T-cell (primary cell): Measurements from ENCODE around the gene SLC38A9. TPM values are rescaled to one million over a fixed set of nuclear protein-coding genes. Genes with fewer than 3 reads are reported as not detected.

Experiments used
- ATAC-seq, 4 experiments: fragments of 200-7000 bp in 3 of 4; fragments of 150-1000 bp in 1 of 4; cut with Tn5 transposase; replicated peaks in 1 of 4; 1 replicate in 3 of 4; 2 replicates in 1 of 4; pipeline ENCODE4 v1.10.0; 2021; ENCODE audit warnings: moderate library complexity in 3 of 4, mild to moderate bottlenecking in 2 of 4, moderate number of reproducible peaks in 1 of 4
- CTCF ChIA-PET, 2 donors: fragments of 300-600 bp; sonication (Branson Sonifier 250); formaldehyde crosslinking; loops; one replicate each; lab custom pipeline; 2022; ENCODE audit warnings: antibody characterized with exemption in 2 of 2; lab: Charles Lee
- POLR2A ChIA-PET, 2 donors: fragments of 300-600 bp; sonication (Branson Sonifier 250); formaldehyde crosslinking; loops; one replicate each; lab custom pipeline; 2022; ENCODE audit warnings: antibody characterized with exemption in 2 of 2; lab: Charles Lee
- DNase-seq, 35 experiments: peaks; one replicate each; pipeline versions ENCODE4 v3.0.0 to v3.0.0-alpha.2; 2013 to 2023
- H3K27ac ChIP-seq: one replicate; pipeline ENCODE4 v1.5.1; 2013; ENCODE audit warnings: low read length
- H3K27me3 ChIP-seq, 2 experiments: replicated peaks in 1 of 2; 1 replicate in 1 of 2; 2 replicates in 1 of 2; pipeline versions ENCODE4 v1.6.1 to v1.7.0; 2013; ENCODE audit warnings: low read length in 1 of 2, mixed read lengths in 1 of 2; ENCODE audit not compliant: control insufficient read depth in 2 of 2, insufficient read depth in 2 of 2; ENCODE audit errors: extremely low read depth in 1 of 2
- H3K36me3 ChIP-seq, 2 donors: 1 replicate in 1 of 2; 2 replicates in 1 of 2; pipeline versions ENCODE4 v1.6.1 to v1.7.0; 2013; ENCODE audit warnings: low read length in 1 of 2; ENCODE audit not compliant: control insufficient read depth in 2 of 2, insufficient read depth in 1 of 2; ENCODE audit errors: extremely low read depth in 1 of 2
- H3K4me1 ChIP-seq, 2 experiments: 1 replicate in 1 of 2; 2 replicates in 1 of 2; pipeline versions ENCODE4 v1.6.1 to v1.7.0; 2013; ENCODE audit warnings: low read length in 2 of 2, mixed read lengths in 1 of 2; ENCODE audit not compliant: insufficient read depth in 2 of 2, control insufficient read depth in 1 of 2; ENCODE audit errors: extremely low read depth in 1 of 2
- H3K4me3 ChIP-seq, 2 donors: 1 replicate in 1 of 2; 2 replicates in 1 of 2; pipeline versions ENCODE4 v1.5.1 to v1.7.0; 2013; ENCODE audit warnings: mild to moderate bottlenecking in 2 of 2, low read length in 1 of 2, moderate library complexity in 1 of 2; ENCODE audit not compliant: control insufficient read depth in 1 of 2; ENCODE audit errors: extremely low read depth in 1 of 2
- H3K9me3 ChIP-seq: 2 replicates; pipeline ENCODE4 v1.7.0; 2013
- H3K27ac Mint-ChIP-seq, 2 donors: one replicate each; pipeline ENCODE4 v1.8.0; 2020 to 2021; ENCODE audit warnings: mild to moderate bottlenecking in 2 of 2, mixed read lengths in 2 of 2
- H3K27me3 Mint-ChIP-seq, 2 donors: one replicate each; pipeline ENCODE4 v1.8.0; 2021 to 2022; ENCODE audit warnings: mixed read lengths in 2 of 2
- H3K36me3 Mint-ChIP-seq: one replicate; pipeline ENCODE4 v1.8.0; 2021; ENCODE audit warnings: mixed read lengths
- H3K4me1 Mint-ChIP-seq, 3 donors: one replicate each; pipeline ENCODE4 v1.8.0; 2020 to 2022; ENCODE audit warnings: mixed read lengths in 3 of 3, mild to moderate bottlenecking in 1 of 3
- H3K4me3 Mint-ChIP-seq, 3 donors: one replicate each; pipeline ENCODE4 v1.8.0; 2020 to 2022; ENCODE audit warnings: mild to moderate bottlenecking in 3 of 3, mixed read lengths in 3 of 3, moderate library complexity in 3 of 3
- H3K9me3 Mint-ChIP-seq, 3 donors: one replicate each; pipeline ENCODE4 v1.8.0; 2020 to 2022; ENCODE audit warnings: mixed read lengths in 3 of 3
- WGBS: methylation state at CpG from one replicate; pipeline ENCODE4 v1.1.5; 2013; ENCODE audit warnings: missing lambda C conversion rate; ENCODE audit not compliant: insufficient coverage; 5-methylcytosine and 5-hydroxymethylcytosine counted together
- total RNA-seq, 35 experiments: library from RNA in 6 of 35; stranded (reverse) in 6 of 35; fragments of 120-200 nt in 1 of 35; gene quantifications; one replicate each; pipeline versions ENCODE4 v1.2.1 to v1.2.4 and lab custom pipeline; 2013 to 2026

The SLC38A9 gene
- total RNA-seq, 5 donors from 2014 or later (not counting 1 experiment from before 2014, with no cell fraction given): 19.9 to 25.9 (median 22.2) TPM

GRCh38 chr5:55582256-55582655, 129.9 kb downstream of the SLC38A9 start:
- Mint-ChIP-seq H3K4me1 (peaks cover 12 to 14% (median 13%) of the 10 kb centered on the region in 3 donors), H3K27ac (peak overlapping the region in 1 of 2 donors; percentile 73), H3K9me3 (no peaks in the 10 kb centered on the region), H3K4me3 (peak overlapping the region in 1 of 3 donors; percentile 38), H3K36me3 (no peaks in the 10 kb centered on the region), H3K27me3 (no peaks in the 10 kb centered on the region)
- no peaks in the 10 kb centered on the region for H3K27me3 ChIP-seq
- H3K4me1 ChIP-seq: peaks cover 5 to 6% of the 10 kb centered on the region in 2 experiments
- ChIA-PET CTCF (no interaction called here), POLR2A (no interaction called here)
- H3K4me3 ChIP-seq: no peak overlapping the region
- peak in 1 of 4 experiments; percentile 82 for ATAC-seq
- no CpG with 5 or more reads among the region's 2 CpGs for WGBS
- no peaks in the 10 kb centered on the region for H3K36me3 ChIP-seq
- H3K27ac ChIP-seq: no peak overlapping the region
- no peaks in the 10 kb centered on the region for H3K9me3 ChIP-seq
- peak in 4 of 35 experiments; percentile 6 to 25 (median 14) for DNase-seq

- no CpG with 5 or more reads among the region's 6 CpGs for WGBS
- CTCF ChIA-PET: interaction anchor here in 1 of 2 donors (0.6 kb wide), 1 partner anchor 690 kb away, joined by 3 read pairs; no protein-coding TSS in a partner anchor
- no peaks in the 10 kb centered on the region for H3K27me3 Mint-ChIP-seq
These were observed 132.1 kb downstream of the SLC38A9 start for GRCh38 chr5:55580042-55580441.

DNA sequence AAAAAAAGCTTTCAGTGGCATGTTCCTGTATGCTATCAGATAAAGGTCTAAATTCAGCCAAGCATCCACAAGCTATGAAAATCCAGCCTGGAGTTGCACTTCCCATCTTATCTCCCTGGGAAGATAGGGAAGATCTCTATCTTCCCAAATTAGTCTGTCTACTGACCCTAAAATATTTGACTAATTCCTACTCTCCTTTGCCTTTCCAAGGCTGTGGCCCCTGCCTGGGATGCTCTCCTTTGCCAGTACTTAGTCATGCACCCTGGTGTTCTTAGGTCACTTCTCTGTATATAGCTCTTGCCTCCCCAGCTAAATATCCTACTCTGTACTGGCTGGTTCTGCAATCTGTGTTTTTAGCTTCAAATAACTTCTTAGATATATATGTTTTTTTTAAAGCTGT, 133.4 kb downstream of the SLC38A9 start:
- CTCF ChIA-PET: no interaction called here

More at GRCh38 chr5:55580042-55580441, 132.1 kb downstream of the SLC38A9 start:
- no peak overlapping the region for H3K4me3 ChIP-seq
- no peaks in the 10 kb centered on the region for H3K9me3 Mint-ChIP-seq
- H3K27ac ChIP-seq: no peak overlapping the region
- H3K36me3 ChIP-seq: no peaks in the 10 kb centered on the region
- no peak for DNase-seq
- H3K4me3 Mint-ChIP-seq: no peak overlapping the region
- no peak for ATAC-seq
- H3K27me3 ChIP-seq: peaks cover 0 to 3% of the 10 kb centered on the region in 2 experiments
- POLR2A ChIA-PET: no interaction called here
- H3K36me3 Mint-ChIP-seq: no peaks in the 10 kb centered on the region
- no peaks in the 10 kb centered on the region for H3K9me3 ChIP-seq
- no peak overlapping the region for H3K27ac Mint-ChIP-seq
- H3K4me1 Mint-ChIP-seq: peaks cover 12 to 14% (median 13%) of the 10 kb centered on the region in 3 donors
- peaks cover 5 to 6% of the 10 kb centered on the region in 2 experiments for H3K4me1 ChIP-seq

DNA sequence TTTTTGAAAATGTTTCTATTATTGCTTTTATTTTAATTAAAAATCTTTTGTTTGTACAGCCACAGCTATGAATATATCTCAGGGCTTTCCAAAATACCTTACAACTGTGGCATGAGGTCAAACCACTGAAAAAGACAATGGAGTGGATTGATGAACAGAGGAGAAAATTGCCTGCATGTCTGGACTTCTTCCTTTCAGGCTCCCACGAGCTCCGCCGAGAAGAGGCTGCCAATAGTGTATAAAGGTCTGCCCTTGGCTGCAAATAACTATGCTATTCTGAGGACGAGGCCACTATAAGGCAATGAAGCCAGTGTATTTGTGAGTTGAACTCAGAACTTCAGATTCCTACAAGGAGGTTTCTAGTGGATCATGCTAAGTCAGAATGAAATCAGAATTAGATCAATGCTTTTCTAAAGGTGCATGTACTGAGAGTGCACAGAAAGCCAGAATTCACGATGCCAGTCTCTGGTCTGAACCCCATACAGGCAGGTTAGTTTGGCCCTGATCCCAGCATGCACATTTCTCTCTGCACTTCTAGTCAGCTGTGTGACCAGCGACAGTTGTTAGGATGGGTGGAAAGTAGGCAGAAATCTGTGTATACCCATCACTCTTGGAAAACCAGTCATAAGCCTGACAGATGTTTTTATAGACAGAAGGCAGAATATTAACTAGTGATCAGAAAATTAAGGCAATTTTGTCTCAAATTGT, 134.6 kb downstream of the SLC38A9 start:
- ATAC-seq (no peak), DNase-seq (no peak)
- no peaks in the 10 kb centered on the region for H3K9me3 Mint-ChIP-seq
- Histone ChIP-seq H3K9me3 (no peaks in the 10 kb centered on the region), H3K36me3 (no peaks in the 10 kb centered on the region), H3K4me3 (no peak overlapping the region), H3K27ac (no peak overlapping the region), H3K27me3 (peaks cover 0 to 3% of the 10 kb centered on the region in 2 experiments), H3K4me1 (peaks cover under 1 to 5% of the 10 kb centered on the region in 2 experiments)
- peaks cover 0 to 1% of the 10 kb centered on the region in 2 donors for H3K27me3 Mint-ChIP-seq
- 96% methylated on average over 3 of the region's 6 CpGs for WGBS
- ChIA-PET CTCF (no interaction called here), POLR2A (no interaction called here)
- H3K27ac Mint-ChIP-seq: no peak overlapping the region
- peaks cover 6 to 7% (median 7%) of the 10 kb centered on the region in 3 donors for H3K4me1 Mint-ChIP-seq
- H3K36me3 Mint-ChIP-seq: no peaks in the 10 kb centered on the region
- no peak overlapping the region for H3K4me3 Mint-ChIP-seq

More for the DNA sequence above, 133.4 kb downstream of the SLC38A9 start:
- no peaks in the 10 kb centered on the region for H3K36me3 Mint-ChIP-seq
- Histone ChIP-seq H3K4me3 (no peak overlapping the region), H3K36me3 (no peaks in the 10 kb centered on the region), H3K4me1 (peaks cover 5 to 6% of the 10 kb centered on the region in 2 experiments), H3K27ac (no peak overlapping the region), H3K9me3 (no peaks in the 10 kb centered on the region), H3K27me3 (peaks cover 0 to 3% of the 10 kb centered on the region in 2 experiments)
- H3K9me3 Mint-ChIP-seq: no peaks in the 10 kb centered on the region
- H3K27me3 Mint-ChIP-seq: no peaks in the 10 kb centered on the region
- H3K4me1 Mint-ChIP-seq: peaks cover 11 to 14% (median 12%) of the 10 kb centered on the region in 3 donors
- DNase-seq: no peak
- POLR2A ChIA-PET: interaction anchor here in 1 of 2 donors (0.6 kb wide), 2 partner anchors 248 to 408 kb away, joined by 3 read pairs; no protein-coding TSS in a partner anchor
- no peak for ATAC-seq
- no peak overlapping the region for H3K27ac Mint-ChIP-seq
- H3K4me3 Mint-ChIP-seq: no peak overlapping the region

DNA sequence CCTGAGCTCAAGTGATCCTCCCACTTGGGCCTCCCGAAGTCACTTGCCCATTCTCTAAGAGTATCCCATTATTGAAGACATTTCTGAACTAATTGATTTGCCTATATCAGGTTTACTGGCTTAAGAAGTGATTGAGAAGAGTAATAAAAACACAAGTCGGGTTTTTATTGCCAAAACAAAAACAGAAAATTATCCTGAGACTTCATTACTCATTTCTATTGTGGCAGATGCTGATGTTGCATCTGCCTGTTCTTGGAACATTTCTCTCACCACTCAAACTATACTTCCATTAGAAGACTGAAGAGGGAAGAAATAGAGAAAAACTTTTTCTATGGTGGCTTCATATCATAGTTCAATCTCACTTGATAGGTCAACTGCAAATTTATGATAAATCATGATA, 135.5 kb downstream of the SLC38A9 start:
- ChIA-PET POLR2A (no interaction called here), CTCF (no interaction called here)
- WGBS: no CpG with 5 or more reads among the region's 2 CpGs

More for the DNA sequence above, 135.5 kb downstream of the SLC38A9 start:
- H3K27me3 ChIP-seq: peaks cover 0 to 3% of the 10 kb centered on the region in 2 experiments
- peaks cover 2 to 9% (median 4%) of the 10 kb centered on the region in 3 donors for H3K4me1 Mint-ChIP-seq
- H3K9me3 Mint-ChIP-seq: no peaks in the 10 kb centered on the region
- no peak overlapping the region for H3K4me3 Mint-ChIP-seq
- no peak overlapping the region for H3K4me3 ChIP-seq
- H3K27ac ChIP-seq: no peak overlapping the region
- H3K27ac Mint-ChIP-seq: no peak overlapping the region
- no peaks in the 10 kb centered on the region for H3K36me3 Mint-ChIP-seq
- H3K9me3 ChIP-seq: no peaks in the 10 kb centered on the region
- H3K36me3 ChIP-seq: no peaks in the 10 kb centered on the region
- DNase-seq (no peak), ATAC-seq (no peak)
- H3K27me3 Mint-ChIP-seq: peaks cover 0 to 1% of the 10 kb centered on the region in 2 donors
- peaks cover 1 to 3% of the 10 kb centered on the region in 2 experiments for H3K4me1 ChIP-seq
